OCI-LY7 (cell line): ENCODE measurements around the gene NUBP1. TPM values are rescaled to one million over a fixed set of nuclear protein-coding genes. Genes with fewer than 3 reads are reported as not detected.

Experiments
- BruUV-seq: library from RNA; stranded (reverse); fragments of 400-500 nt; replicated peaks from 2 replicates; lab custom pipeline; 2021; lab: Mats Ljungman, UMichigan
- CTCF ChIA-PET: fragments of 300-600 bp; sonication (Branson Sonifier 250); formaldehyde crosslinking; loops from one replicate; lab custom pipeline; 2022; ENCODE audit warnings: antibody characterized with exemption; ENCODE audit not compliant: unreplicated experiment; lab: Charles Lee
- POLR2A ChIA-PET: fragments of 300-600 bp; sonication (Branson Sonifier 250); formaldehyde crosslinking; loops from one replicate; lab custom pipeline; 2022; ENCODE audit warnings: antibody characterized with exemption; lab: Charles Lee
- DNase-seq: peaks from one replicate; pipeline ENCODE4 v3.0.0-alpha.2; 2015; ENCODE audit warnings: low spot score
- H2AFZ ChIP-seq: fragments of 200-600 bp; sonication (generic), shearing (Covaris generic); 2 replicates; pipeline ENCODE4 v1.6.1; 2014; ENCODE audit warnings: mild to moderate bottlenecking, antibody characterized with exemption, low read length, moderate library complexity
- H3K27ac ChIP-seq: fragments of 200-600 bp; sonication (generic); 2 replicates; pipeline ENCODE4 v1.5.1; 2014; ENCODE audit warnings: mixed run types, low read depth, mild to moderate bottlenecking, moderate library complexity, low read length, inconsistent platforms; ENCODE audit not compliant: poor library complexity, severe bottlenecking
- H3K36me3 ChIP-seq: fragments of 200-600 bp; sonication (generic); 2 replicates; pipeline ENCODE4 v1.6.1; 2014; ENCODE audit warnings: mild to moderate bottlenecking, antibody characterized with exemption, low read length, moderate library complexity, mixed read lengths; ENCODE audit not compliant: insufficient read depth
- H3K4me1 ChIP-seq: fragments of 200-600 bp; sonication (generic); 2 replicates; pipeline ENCODE4 v1.5.1; 2014; ENCODE audit warnings: mild to moderate bottlenecking, low read length; ENCODE audit not compliant: insufficient read depth, poor library complexity, severe bottlenecking
- H3K4me2 ChIP-seq: fragments of 200-600 bp; sonication (generic); 2 replicates; pipeline ENCODE4 v1.6.1; 2014; ENCODE audit warnings: mild to moderate bottlenecking, low read length
- H3K4me3 ChIP-seq: fragments of 200-600 bp; sonication (generic); 2 replicates; pipeline ENCODE4 v1.5.1; 2014; ENCODE audit warnings: mild to moderate bottlenecking, low read depth, low read length; ENCODE audit not compliant: poor library complexity, severe bottlenecking
- H3K79me2 ChIP-seq: fragments of 200-600 bp; sonication (generic); 2 replicates; pipeline ENCODE4 v1.6.1; 2016; ENCODE audit warnings: low read depth, mild to moderate bottlenecking, low read length, moderate library complexity, mixed read lengths; ENCODE audit not compliant: insufficient read depth
- H3K9me2 ChIP-seq: fragments of 200-600 bp; sonication (generic); 2 replicates; pipeline ENCODE4 v1.6.1; 2016; ENCODE audit warnings: mild to moderate bottlenecking, low read length, mixed read lengths; ENCODE audit not compliant: insufficient read depth
- H3K9me3 ChIP-seq: fragments of 200-600 bp; sonication (generic); 2 replicates; pipeline ENCODE4 v1.6.1; 2014; ENCODE audit warnings: mild to moderate bottlenecking, mixed run types, low read length, mixed read lengths
- H4K20me1 ChIP-seq: fragments of 200-600 bp; sonication (generic); 2 replicates; pipeline ENCODE4 v1.6.1; 2014; ENCODE audit warnings: mild to moderate bottlenecking, antibody characterized with exemption, low read length, moderate library complexity, mixed read lengths; ENCODE audit not compliant: insufficient read depth
- EZH2phosphoT487 ChIP-seq: fragments of 200-600 bp; sonication (generic); IDR thresholded peaks from 2 replicates; pipeline ENCODE4 v1.6.1; 2018; ENCODE audit warnings: low read depth, borderline replicate concordance, mild to moderate bottlenecking, mixed run types, antibody characterized with exemption, low read length, moderate library complexity, mixed read lengths
- intact Hi-C: fragments of 100-400 bp; cut with micrococcal nuclease; formaldehyde crosslinking; loops from one replicate; pipeline ENCODE4 v1.10.0; 2022; ENCODE audit not compliant: unreplicated experiment
- total RNA-seq, 2 experiments: library from RNA; depleted of rRNA in 1 of 2; stranded (reverse); fragments of >200 nt in 1 of 2; shearing (Covaris generic) in 1 of 2; gene quantifications; 2 replicates each; pipeline ENCODE4 v1.2.3, GENCODE V29; 2014 to 2022
- TF ChIP-seq, protein P1 (sequence below): fragments of 200-600 bp; sonication (generic); conservative IDR thresholded peaks from 2 replicates; pipeline ENCODE4 v1.5.1; 2014; ENCODE audit warnings: mild to moderate bottlenecking, antibody characterized with exemption, low read length, moderate library complexity, mixed read lengths

Gene NUBP1
- total RNA-seq, 2 experiments from 2014 or later: 20.7 to 27.4 TPM

DNA sequence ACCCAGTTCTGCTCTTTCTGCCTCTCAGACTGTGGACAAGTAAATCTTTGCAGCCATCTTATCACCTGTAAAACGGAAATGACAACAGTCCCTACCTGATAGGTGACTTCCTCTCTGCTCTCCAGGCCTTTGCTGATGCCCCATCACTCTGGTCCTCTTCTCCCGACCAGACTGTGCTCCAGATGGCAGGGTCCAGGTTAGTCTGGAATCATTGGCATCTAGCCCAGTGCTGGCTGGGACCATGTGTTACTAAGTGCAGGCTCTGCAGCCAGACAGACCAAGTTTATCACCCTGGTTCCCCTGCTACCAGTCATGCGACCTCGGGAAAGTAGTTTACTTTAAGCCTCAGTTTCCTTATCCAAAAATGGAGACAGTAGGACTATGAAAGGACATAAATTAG, 1.8 kb upstream of the NUBP1 start:
- CTCF ChIA-PET: no interaction called here
- intact Hi-C loops: loop anchor here (10.0 kb wide), 1 partner anchor 1647 kb away; the partner anchor contains the start of gene HAPSTR1
- H3K27ac ChIP-seq: no peak overlapping the region

DNA sequence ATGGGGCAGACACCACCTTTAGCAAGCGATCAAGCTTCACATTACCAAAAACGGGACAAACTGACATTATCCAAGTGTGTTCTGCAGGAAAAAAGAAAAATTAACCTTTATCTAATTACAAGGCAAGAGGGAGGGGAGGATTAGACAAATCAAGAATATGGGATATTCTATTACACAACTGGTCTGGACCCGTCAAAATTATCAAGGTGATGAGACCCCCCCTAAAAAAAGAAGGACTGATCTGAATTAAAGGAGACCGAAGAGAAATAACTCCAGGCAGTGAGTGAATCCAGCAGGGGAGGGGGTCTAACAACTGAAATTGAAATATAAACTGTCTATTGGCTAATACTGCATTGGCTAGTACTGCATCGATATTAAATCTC, 424 bp upstream of the NUBP1 start:
- no peak for DNase-seq
- peak overlapping the region; percentile 75 for H3K27ac ChIP-seq
- TSS peak; percentile 91 for BruUV-seq
- POLR2A ChIA-PET: interaction anchor here (0.7 to 3.0 kb wide), 4 partner anchors 10 to 343 kb away, joined by 3 to 13 read pairs (median 8); partner anchors contain the start of gene CIITA
- peak overlapping the region; percentile 70 for H3K4me3 ChIP-seq
- peaks cover 6% of the 10 kb centered on the region; the same call in 1 of the 2 replicates for H3K79me2 ChIP-seq
- H3K9me2 ChIP-seq: no peaks in the 10 kb centered on the region
- H2AFZ ChIP-seq: peak overlapping the region; percentile 73
- no peaks in the 10 kb centered on the region for H3K9me3 ChIP-seq
- peaks cover 38% of the 10 kb centered on the region for H3K4me1 ChIP-seq
- intact Hi-C loops: loop anchor here (10.0 kb wide), 1 partner anchor 1648 kb away; the partner anchor contains the start of gene HAPSTR1
- H3K4me2 ChIP-seq: peak overlapping the region; percentile 70
- peaks cover 23% of the 10 kb centered on the region for H3K36me3 ChIP-seq
- no peak for TF ChIP-seq EZH2phosphoT487
- TF ChIP-seq, protein P1, sequence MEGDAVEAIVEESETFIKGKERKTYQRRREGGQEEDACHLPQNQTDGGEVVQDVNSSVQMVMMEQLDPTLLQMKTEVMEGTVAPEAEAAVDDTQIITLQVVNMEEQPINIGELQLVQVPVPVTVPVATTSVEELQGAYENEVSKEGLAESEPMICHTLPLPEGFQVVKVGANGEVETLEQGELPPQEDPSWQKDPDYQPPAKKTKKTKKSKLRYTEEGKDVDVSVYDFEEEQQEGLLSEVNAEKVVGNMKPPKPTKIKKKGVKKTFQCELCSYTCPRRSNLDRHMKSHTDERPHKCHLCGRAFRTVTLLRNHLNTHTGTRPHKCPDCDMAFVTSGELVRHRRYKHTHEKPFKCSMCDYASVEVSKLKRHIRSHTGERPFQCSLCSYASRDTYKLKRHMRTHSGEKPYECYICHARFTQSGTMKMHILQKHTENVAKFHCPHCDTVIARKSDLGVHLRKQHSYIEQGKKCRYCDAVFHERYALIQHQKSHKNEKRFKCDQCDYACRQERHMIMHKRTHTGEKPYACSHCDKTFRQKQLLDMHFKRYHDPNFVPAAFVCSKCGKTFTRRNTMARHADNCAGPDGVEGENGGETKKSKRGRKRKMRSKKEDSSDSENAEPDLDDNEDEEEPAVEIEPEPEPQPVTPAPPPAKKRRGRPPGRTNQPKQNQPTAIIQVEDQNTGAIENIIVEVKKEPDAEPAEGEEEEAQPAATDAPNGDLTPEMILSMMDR: no peak
- CTCF ChIA-PET: interaction anchor here (0.6 kb wide), 1 partner anchor 1054 kb away, joined by 3 read pairs; no protein-coding TSS in a partner anchor
- no peaks in the 10 kb centered on the region for H4K20me1 ChIP-seq

More for the DNA sequence above, 1.8 kb upstream of the NUBP1 start:
- Histone ChIP-seq H3K9me2 (no peaks in the 10 kb centered on the region), H3K9me3 (no peaks in the 10 kb centered on the region), H3K4me2 (peak overlapping the region; percentile 7; the same call in 1 of the 2 replicates), H4K20me1 (no peaks in the 10 kb centered on the region), H3K79me2 (peaks cover 6% of the 10 kb centered on the region; the same call in 1 of the 2 replicates), H3K4me3 (no peak overlapping the region), H3K4me1 (peaks cover 51% of the 10 kb centered on the region), H2AFZ (peak overlapping the region; percentile 52; the same call in 1 of the 2 replicates), H3K36me3 (peaks cover 9% of the 10 kb centered on the region; the same call in 1 of the 2 replicates)
- BruUV-seq: no TSS peak
- POLR2A ChIA-PET: interaction anchor here (0.6 to 3.0 kb wide), 2 partner anchors 136 to 353 kb away, joined by 5 to 13 read pairs; partner anchors contain the start of gene CIITA
- TF ChIP-seq EZH2phosphoT487: no peak
- TF ChIP-seq, protein P1: no peak
- no peak for DNase-seq
